K562 (cell line): Measurements from ENCODE around the gene CDADC1. TPM values are rescaled to one million over a fixed set of nuclear protein-coding genes. Genes with fewer than 3 reads are reported as not detected.
A peak's percentile ranks its signal among the peaks of the same experiment; 100 is the strongest.

Experiments used
- HCFC1 ChIP-seq: IDR thresholded peaks from 2 replicates; pipeline ENCODE4 v1.6.1; 2012; ENCODE audit warnings: low read depth, low read length, improper control_type of control experiment
- HNRNPUL1 ChIP-seq: fragments of 200-400 bp; formaldehyde crosslinking; IDR thresholded peaks from 2 replicates; pipeline ENCODE4 v1.6.1; 2017; ENCODE audit warnings: low read length
- JUN ChIP-seq, 2 experiments: sonication (generic) in 1 of 2; formaldehyde crosslinking in 1 of 2; IDR thresholded peaks; 2 replicates each; pipeline versions ENCODE4 v1.6.1 to v1.8.0; 2012 to 2022; ENCODE audit warnings: borderline replicate concordance in 2 of 2, mild to moderate bottlenecking in 2 of 2, improper control_type of control experiment in 1 of 2, low read depth in 1 of 2, low read length in 1 of 2, missing genetic modification reagents in 1 of 2
- JUND ChIP-seq, 2 experiments: IDR thresholded peaks; 2 replicates in 1 of 2; 3 replicates in 1 of 2; pipeline ENCODE4 v1.6.1; 2011; ENCODE audit warnings: borderline replicate concordance in 2 of 2, low read depth in 2 of 2, low read length in 2 of 2, improper control_type of control experiment in 1 of 2, missing biosample characterization in 1 of 2, missing genetic modification characterization in 1 of 2, missing genetic modification reagents in 1 of 2
- LARP7 ChIP-seq: fragments of 450-650 bp; IDR thresholded peaks from 2 replicates; pipeline ENCODE4 v1.6.1; 2016
- MXD1 ChIP-seq: fragments of 250-450 bp; sonication (Bioruptor Pico); IDR thresholded peaks from 2 replicates; pipeline ENCODE4 v1.8.0; 2021; ENCODE audit warnings: borderline replicate concordance, mild to moderate bottlenecking, moderate library complexity; ENCODE audit not compliant: poor library complexity, severe bottlenecking
- NFE2 ChIP-seq: IDR thresholded peaks from 2 replicates; pipeline ENCODE4 v1.6.1; 2014; ENCODE audit warnings: antibody characterized with exemption, low read depth
- RBM22 ChIP-seq: fragments of 200-400 bp; formaldehyde crosslinking; IDR thresholded peaks from 2 replicates; pipeline ENCODE4 v1.6.1; 2018; ENCODE audit warnings: low read length, low read depth; ENCODE audit not compliant: poor library complexity, severe bottlenecking
- RBM39 ChIP-seq: fragments of 200-400 bp; formaldehyde crosslinking; optimal IDR thresholded peaks from 2 replicates; pipeline ENCODE3; 2018; ENCODE audit warnings: low read depth, low read length
- TOE1 ChIP-seq, 2 experiments: fragments of 450-650 bp in 1 of 2; sonication (generic) in 1 of 2; formaldehyde crosslinking in 1 of 2; IDR thresholded peaks; 2 replicates each; pipeline versions ENCODE4 v1.7.1 to v1.8.0; 2016 to 2022; ENCODE audit warnings: borderline replicate concordance in 2 of 2, mild to moderate bottlenecking in 2 of 2, antibody characterized with exemption in 1 of 2, inconsistent platforms in 1 of 2, low read depth in 1 of 2, missing genetic modification reagents in 1 of 2, moderate library complexity in 1 of 2
- XRCC3 ChIP-seq: fragments of 450-650 bp; IDR thresholded peaks from 2 replicates; pipeline ENCODE4 v1.6.1; 2017; ENCODE audit warnings: mild to moderate bottlenecking, moderate library complexity
- ZNF274 ChIP-seq: IDR thresholded peaks from 2 replicates; pipeline ENCODE4 v1.6.1; 2011; ENCODE audit warnings: low read depth, mild to moderate bottlenecking, low read length, moderate library complexity, borderline replicate concordance
- ZNF449 ChIP-seq: fragments of 250-450 bp; sonication (Bioruptor Pico); IDR thresholded peaks from 2 replicates; pipeline ENCODE4 v1.8.0; 2022; ENCODE audit warnings: moderate library complexity, mild to moderate bottlenecking, inconsistent platforms
- ZNF644 ChIP-seq: fragments of 200-800 bp; sonication (Bioruptor generic); IDR thresholded peaks from 2 replicates; pipeline ENCODE4 v1.6.1; 2016; ENCODE audit warnings: low read depth, missing genetic modification characterization, missing compliant biosample characterization
- ZNF77 ChIP-seq: fragments of 250-450 bp; sonication (Bioruptor Pico); IDR thresholded peaks from 2 replicates; pipeline ENCODE4 v1.5.0; 2020
- ZNF780A ChIP-seq: fragments of 250-450 bp; sonication (Bioruptor Pico); IDR thresholded peaks from 2 replicates; pipeline ENCODE4 v1.5.0; 2021; ENCODE audit warnings: mild to moderate bottlenecking
- polyA plus RNA-seq, 8 experiments: library from polyadenylated mRNA; depleted of rRNA in 4 of 8; stranded (reverse) in 5 of 8; unstranded in 3 of 8; fragments of >200 nt; fragmentation: Nextera tagmentation in 2 of 8; fragmentation: Illumina TruSeq in 1 of 8; extraction: Ambion mirVana in 2 of 8; extraction: Trizol in 1 of 8; gene quantifications; 2 replicates each; pipeline versions ENCODE4 v1.2.1 to v1.2.3, GENCODE V29; 2011 to 2014; ENCODE audit warnings: inconsistent platforms in 1 of 8, missing spikeins in 1 of 8
- total RNA-seq, 7 experiments: library from RNA; depleted of rRNA in 6 of 7; stranded (reverse); fragments of >200 nt in 6 of 7; fragmentation: Illumina TruSeq in 2 of 7; extraction: Trizol in 2 of 7; gene quantifications; 2 replicates each; pipeline versions ENCODE4 v1.2.1 to v1.2.3, GENCODE V29; 2011 to 2021; ENCODE audit warnings: low replicate concordance in 1 of 7
- TF ChIP-seq, protein P1 (sequence below): fragments of 250-450 bp; sonication (Bioruptor Pico); IDR thresholded peaks from 2 replicates; pipeline ENCODE4 v1.8.0; 2021; ENCODE audit warnings: moderate library complexity, mild to moderate bottlenecking, inconsistent platforms
- TF ChIP-seq, protein P2 (sequence below): fragments of 450-650 bp; formaldehyde crosslinking; IDR thresholded peaks from 2 replicates; pipeline ENCODE4 v1.4.0; 2020; ENCODE audit warnings: mild to moderate bottlenecking, mixed read lengths
- TF ChIP-seq, protein P3 (sequence below): fragments of 250-450 bp; sonication (Bioruptor Pico); IDR thresholded peaks from 2 replicates; pipeline ENCODE4 v1.9.0; 2021; ENCODE audit warnings: mild to moderate bottlenecking, inconsistent platforms

Gene CDADC1
- total and polyA plus RNA-seq, 9 of the 15 experiments (the other 6 are each of a cell fraction or from before 2014, with no cell fraction given), result 4.1 to 11.8 (median 6.3) TPM

- TF ChIP-seq TOE1 (IDR thresholded peaks at IDR 0.05; ENCODE audit: borderline replicate concordance) (peak; percentile 37; the same call in 1 of the 2 replicates), TOE1 (CRISPR knock-in tag; IDR thresholded peaks at IDR 0.05; ENCODE audit: borderline replicate concordance, low read depth) (no peak), LARP7 (no peak), MXD1 (no peak), RBM39 (no peak), NFE2 (no peak), HCFC1 (peak; percentile 74), JUN (IDR thresholded peaks at IDR 0.05; ENCODE audit: borderline replicate concordance, low read depth, low read length) (peak; percentile 52; the same call in 1 of the 2 replicates), JUN (CRISPR knock-in tag; IDR thresholded peaks at IDR 0.05; ENCODE audit: borderline replicate concordance) (no peak), HNRNPUL1 (no peak), ZNF780A (CRISPR knock-in tag) (no peak), ZNF449 (CRISPR knock-in tag) (no peak), ZNF274 (no peak), ZNF644 (tag) (no peak), JUND (IDR thresholded peaks at IDR 0.05; ENCODE audit: borderline replicate concordance, low read depth, low read length) (peak; percentile 86), JUND (tag; IDR thresholded peaks at IDR 0.05; ENCODE audit: borderline replicate concordance, low read depth, low read length) (peak; percentile 69; the same call in 2 of the 3 replicates), ZNF77 (CRISPR knock-in tag) (no peak), RBM22 (no peak), XRCC3 (no peak)
- TF ChIP-seq, protein P1, sequence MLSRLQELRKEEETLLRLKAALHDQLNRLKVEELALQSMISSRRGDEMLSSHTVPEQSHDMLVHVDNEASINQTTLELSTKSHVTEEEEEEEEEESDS (CRISPR knock-in tag), result no peak
- TF ChIP-seq, protein P2, sequence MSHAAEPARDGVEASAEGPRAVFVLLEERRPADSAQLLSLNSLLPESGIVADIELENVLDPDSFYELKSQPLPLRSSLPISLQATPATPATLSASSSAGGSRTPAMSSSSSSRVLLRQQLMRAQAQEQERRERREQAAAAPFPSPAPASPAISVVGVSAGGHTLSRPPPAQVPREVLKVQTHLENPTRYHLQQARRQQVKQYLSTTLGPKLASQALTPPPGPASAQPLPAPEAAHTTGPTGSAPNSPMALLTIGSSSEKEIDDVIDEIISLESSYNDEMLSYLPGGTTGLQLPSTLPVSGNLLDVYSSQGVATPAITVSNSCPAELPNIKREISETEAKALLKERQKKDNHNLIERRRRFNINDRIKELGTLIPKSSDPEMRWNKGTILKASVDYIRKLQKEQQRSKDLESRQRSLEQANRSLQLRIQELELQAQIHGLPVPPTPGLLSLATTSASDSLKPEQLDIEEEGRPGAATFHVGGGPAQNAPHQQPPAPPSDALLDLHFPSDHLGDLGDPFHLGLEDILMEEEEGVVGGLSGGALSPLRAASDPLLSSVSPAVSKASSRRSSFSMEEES, result no peak
- TF ChIP-seq, protein P3, sequence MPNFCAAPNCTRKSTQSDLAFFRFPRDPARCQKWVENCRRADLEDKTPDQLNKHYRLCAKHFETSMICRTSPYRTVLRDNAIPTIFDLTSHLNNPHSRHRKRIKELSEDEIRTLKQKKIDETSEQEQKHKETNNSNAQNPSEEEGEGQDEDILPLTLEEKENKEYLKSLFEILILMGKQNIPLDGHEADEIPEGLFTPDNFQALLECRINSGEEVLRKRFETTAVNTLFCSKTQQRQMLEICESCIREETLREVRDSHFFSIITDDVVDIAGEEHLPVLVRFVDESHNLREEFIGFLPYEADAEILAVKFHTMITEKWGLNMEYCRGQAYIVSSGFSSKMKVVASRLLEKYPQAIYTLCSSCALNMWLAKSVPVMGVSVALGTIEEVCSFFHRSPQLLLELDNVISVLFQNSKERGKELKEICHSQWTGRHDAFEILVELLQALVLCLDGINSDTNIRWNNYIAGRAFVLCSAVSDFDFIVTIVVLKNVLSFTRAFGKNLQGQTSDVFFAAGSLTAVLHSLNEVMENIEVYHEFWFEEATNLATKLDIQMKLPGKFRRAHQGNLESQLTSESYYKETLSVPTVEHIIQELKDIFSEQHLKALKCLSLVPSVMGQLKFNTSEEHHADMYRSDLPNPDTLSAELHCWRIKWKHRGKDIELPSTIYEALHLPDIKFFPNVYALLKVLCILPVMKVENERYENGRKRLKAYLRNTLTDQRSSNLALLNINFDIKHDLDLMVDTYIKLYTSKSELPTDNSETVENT (CRISPR knock-in tag), result no peak
These were observed at the start of gene CDADC1 (continued) for GRCh38 chr13:49247643-49248621.
